GM18861 (cell line): ENCODE data around the gene UBR3.
"Not testable (repeated sequence)": the region's sequence is repeated elsewhere in the genome, so short reads cannot be mapped to it uniquely, and the experiment has no call there.

ENCODE experiments used
- ATAC-seq: cut with Tn5 transposase; IDR thresholded peaks from one replicate; pipeline ENCODE4 v1.9.1; 2021; ENCODE audit not compliant: unreplicated experiment

UBR3 gene

GRCh38 chr2:169945515-169945914, 118.3 kb downstream of the UBR3 start:
- ATAC-seq: no peak

GRCh38 chr2:169946092-169946491, 118.8 kb downstream of the UBR3 start:
- ATAC-seq: no peak

GRCh38 chr2:169946546-169946945, 119.3 kb downstream of the UBR3 start:
- no peak for ATAC-seq

DNA sequence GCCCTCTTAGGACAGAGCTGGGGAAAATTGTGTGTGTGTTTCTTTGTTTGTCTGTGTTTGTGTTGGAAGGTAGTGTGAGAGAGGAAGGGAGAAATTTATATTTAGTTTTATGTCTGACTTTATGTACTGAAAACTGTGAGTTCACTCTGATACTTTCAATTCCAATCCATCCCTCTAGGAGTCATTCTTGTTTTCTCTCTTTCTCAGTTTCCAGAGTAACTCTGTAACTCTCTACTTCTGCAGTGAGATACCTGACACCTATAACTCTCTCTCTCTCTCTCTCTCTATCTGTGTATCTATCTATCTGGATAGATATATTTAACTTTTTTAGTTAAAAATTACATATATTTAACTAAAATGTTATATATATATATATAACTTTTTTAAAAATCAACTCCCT, 128.7 kb downstream of the UBR3 start:
- no peak for ATAC-seq

DNA sequence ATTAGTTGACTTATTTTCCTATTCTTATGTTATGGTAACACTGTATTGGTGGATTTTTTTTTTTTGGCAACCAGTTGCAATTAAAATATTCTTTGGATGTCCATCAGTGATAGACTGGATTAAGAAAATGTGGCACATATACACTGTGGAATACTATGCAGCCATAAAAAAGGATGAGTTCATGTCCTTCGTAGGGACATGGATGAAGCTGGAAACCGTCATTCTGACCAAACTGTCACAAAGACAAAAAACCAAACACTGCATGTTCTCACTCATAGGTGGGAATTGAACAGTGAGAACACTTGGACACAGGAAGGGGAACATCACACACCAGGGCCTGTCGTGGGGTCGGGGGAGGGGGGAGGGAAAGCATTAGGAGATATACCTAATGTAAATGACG, 130.0 kb downstream of the UBR3 start:
- not testable (repeated sequence) for ATAC-seq

GRCh38 chr2:169961911-169962310, 134.7 kb downstream of the UBR3 start:
- no peak for ATAC-seq

DNA sequence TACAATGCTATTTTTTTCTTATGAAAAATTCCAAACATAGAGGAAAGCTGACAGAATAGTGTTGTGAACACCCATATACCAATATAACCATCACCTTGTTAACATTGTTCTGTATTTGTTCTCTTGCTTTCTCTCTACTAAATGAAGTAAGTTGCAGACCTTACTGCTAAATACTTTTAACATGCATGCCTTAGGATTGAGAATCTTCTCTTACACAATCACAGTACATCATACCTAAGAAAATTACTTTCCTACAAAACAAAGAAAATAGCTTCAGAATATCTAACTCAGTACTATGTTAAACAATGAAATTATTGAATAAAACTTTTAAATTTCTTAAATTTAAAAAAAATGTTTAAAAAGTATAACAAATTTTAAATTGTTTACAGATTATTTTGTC, 136.5 kb downstream of the UBR3 start:
- ATAC-seq: no peak

GRCh38 chr2:169964740-169965139, 137.5 kb downstream of the UBR3 start:
- no peak for ATAC-seq

GRCh38 chr2:169965495-169965894, 138.2 kb downstream of the UBR3 start:
- ATAC-seq: no peak

GRCh38 chr2:169966454-169966853, 139.2 kb downstream of the UBR3 start:
- ATAC-seq: no peak

DNA sequence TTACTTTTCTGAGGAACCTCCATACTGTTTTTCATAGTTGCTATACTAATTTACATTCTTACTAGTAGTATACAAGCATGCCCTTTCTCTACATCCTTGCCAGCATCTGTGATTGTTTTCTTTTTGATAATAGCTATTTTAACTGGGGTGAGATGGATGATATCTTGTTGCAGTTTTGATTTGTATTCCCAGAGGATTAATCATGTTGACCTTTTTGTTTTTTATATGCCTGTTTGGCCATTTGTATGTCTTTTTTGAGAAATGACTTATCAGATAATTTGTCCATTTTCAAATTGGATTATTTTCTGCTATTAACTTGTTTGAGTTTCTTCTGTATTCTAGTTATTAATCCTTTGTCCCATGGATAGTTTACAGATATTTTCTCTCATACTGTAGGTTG, 141.5 kb downstream of the UBR3 start:
- ATAC-seq: no peak

GRCh38 chr2:169975221-169975620, 148.0 kb downstream of the UBR3 start:
- no peak for ATAC-seq

- no peak for ATAC-seq
These were observed 149.1 kb downstream of the UBR3 start for GRCh38 chr2:169976335-169976851.

DNA sequence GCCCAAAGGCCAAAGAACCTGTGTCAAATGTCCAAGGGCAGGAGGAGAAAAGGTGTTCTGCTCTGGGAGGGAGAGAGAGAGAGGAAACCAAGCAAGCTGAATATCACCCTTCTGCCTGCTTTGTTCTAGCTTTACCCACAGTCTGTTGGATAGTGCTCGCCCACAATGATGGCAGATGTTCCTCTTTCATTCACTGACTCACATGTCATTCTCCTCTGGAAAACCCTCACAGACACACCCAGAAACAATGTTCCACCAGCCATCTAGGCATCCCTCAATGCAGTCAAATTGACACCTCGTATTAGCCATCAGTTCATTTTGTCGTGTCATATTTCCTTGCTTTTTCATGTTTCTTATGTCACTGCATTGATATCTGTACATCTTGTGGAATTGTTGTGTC, 150.3 kb downstream of the UBR3 start:
- ATAC-seq: no peak

DNA sequence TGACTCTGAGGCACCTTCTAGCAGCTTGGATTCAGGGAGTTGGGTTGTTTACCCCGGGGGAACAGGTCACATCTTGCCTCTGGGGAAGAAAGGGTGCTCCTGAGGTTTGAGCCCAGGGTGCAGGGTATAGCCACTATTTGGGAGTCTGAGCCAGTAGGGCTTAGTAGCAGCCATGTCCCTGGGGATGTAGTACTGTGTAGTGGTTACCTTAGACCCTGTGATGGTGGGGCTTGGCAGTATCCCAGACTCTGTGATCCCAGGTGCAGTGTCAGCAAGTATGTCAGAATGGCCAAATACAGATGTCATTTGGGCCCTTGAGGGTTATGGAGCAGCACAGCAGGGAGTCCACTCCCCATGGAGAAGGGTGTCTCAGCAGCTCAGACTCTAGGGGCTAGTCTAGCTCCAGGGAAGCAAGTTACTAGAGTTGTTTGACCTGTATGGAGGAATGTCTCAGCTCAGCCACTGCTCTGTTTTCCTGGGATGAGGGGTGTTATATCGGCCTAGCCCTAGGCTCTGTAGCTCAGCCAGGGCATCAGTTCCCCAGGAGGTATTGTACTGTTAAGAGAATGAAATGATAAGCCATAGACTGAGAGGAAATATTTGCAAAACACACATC, 151.3 kb downstream of the UBR3 start:
- no peak for ATAC-seq

DNA sequence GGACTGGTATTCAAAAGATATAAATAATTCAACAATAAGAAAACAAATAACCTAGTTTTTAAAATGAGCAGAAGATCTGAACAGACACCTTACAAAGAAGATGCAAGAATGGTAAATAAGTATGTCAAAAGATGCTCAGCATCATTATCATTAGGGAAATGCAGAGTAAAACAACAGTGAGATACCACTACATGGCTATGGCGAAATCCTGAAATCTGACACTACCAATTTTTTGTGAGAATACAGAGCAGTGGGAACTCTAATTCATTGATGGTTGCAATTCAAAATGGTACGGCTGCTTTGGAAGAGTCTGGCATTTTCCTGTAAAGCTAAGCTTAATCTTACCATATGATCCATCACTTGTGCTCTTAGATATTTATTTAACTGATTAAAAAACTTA, 151.8 kb downstream of the UBR3 start:
- no peak for ATAC-seq

- no peak for ATAC-seq
These were observed 152.7 kb downstream of the UBR3 start for GRCh38 chr2:169980001-169980400.

GRCh38 chr2:169980643-169981042, 153.4 kb downstream of the UBR3 start:
- ATAC-seq: no peak

DNA sequence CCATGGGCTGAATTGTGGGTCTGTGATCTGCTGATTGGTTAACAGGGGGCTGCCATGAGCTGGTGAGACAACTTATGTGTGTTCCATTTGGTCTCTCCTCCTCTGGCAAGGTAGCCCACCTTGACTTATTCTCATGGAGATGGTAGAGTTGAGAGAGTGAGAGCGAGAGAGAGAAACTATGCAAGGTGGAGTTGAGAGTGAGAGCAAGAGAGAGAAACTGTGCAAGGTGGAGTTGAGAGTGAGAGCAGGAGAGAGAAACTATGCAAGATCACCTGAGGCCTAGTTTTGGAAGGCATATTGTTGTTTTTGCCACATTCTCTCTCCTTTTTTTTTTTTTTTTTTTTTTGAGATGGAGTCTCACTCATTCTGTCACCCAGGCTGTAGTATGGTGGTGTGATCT, 155.7 kb downstream of the UBR3 start:
- no peak for ATAC-seq

DNA sequence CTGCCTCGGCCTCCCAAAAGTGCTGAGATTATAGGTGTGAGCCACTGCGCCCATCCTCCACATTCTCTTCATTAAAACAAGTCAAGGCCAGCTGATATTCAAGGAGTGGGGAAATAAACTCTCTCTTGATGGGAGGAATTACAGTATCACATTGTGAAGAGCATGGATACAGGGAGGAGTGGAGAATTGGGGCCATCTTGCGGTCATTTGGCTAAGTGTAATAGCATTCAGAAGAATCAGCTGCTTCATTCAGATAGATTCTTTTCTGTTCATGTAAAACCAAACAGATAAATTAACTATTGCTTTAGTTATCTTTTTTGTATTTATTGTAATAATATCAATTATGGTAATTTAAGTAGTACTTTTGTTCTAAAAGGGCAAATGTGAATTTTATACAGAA, 156.3 kb downstream of the UBR3 start:
- no peak for ATAC-seq

GRCh38 chr2:169984145-169984544, 156.9 kb downstream of the UBR3 start:
- no peak for ATAC-seq

GRCh38 chr2:169994752-169995151, 167.5 kb downstream of the UBR3 start:
- no peak for ATAC-seq

- ATAC-seq: no peak
These were observed 170.1 kb downstream of the UBR3 start for GRCh38 chr2:169997140-169997887.
